HG02943 (cell line): Measurements from ENCODE around the gene CSTB.

Experiments used
- ATAC-seq: cut with Tn5 transposase; IDR thresholded peaks from one replicate; pipeline ENCODE4 v1.9.1; 2021; ENCODE audit warnings: mild to moderate bottlenecking, low read depth, moderate library complexity; ENCODE audit not compliant: unreplicated experiment

CSTB gene

GRCh38 chr21:43752758-43753438 lies 23.2 kb downstream of the CSTB start:
- no peak for ATAC-seq

GRCh38 chr21:43751955-43752591 lies 24.0 kb downstream of the CSTB start:
- ATAC-seq: no peak

GRCh38 chr21:43750339-43751033 lies 25.6 kb downstream of the CSTB start:
- no peak for ATAC-seq

- ATAC-seq: no peak
These were observed 26.4 kb downstream of the CSTB start for GRCh38 chr21:43749651-43750262.

- ATAC-seq: no peak
These were observed 27.5 kb downstream of the CSTB start for GRCh38 chr21:43748622-43749021.

- ATAC-seq: no peak
These were observed 30.2 kb downstream of the CSTB start for GRCh38 chr21:43745772-43746517.

- ATAC-seq: no peak
These were observed 31.4 kb downstream of the CSTB start for GRCh38 chr21:43744725-43745124.

GRCh38 chr21:43743947-43744346 lies 32.2 kb downstream of the CSTB start:
- no peak for ATAC-seq

GRCh38 chr21:43741423-43742096 lies 34.5 kb downstream of the CSTB start:
- no peak for ATAC-seq

- no peak for ATAC-seq
These were observed 35.5 kb downstream of the CSTB start for GRCh38 chr21:43740497-43741156.

- no peak for ATAC-seq
These were observed 36.3 kb downstream of the CSTB start for GRCh38 chr21:43739621-43740435.

- ATAC-seq: no peak
These were observed 38.8 kb downstream of the CSTB start for GRCh38 chr21:43737158-43737950.

GRCh38 chr21:43736224-43736883 lies 39.8 kb downstream of the CSTB start:
- ATAC-seq: no peak

- no peak for ATAC-seq
These were observed 40.6 kb downstream of the CSTB start for GRCh38 chr21:43735236-43736091.

- ATAC-seq: no peak
These were observed 41.2 kb downstream of the CSTB start for GRCh38 chr21:43734928-43735229.

GRCh38 chr21:43734131-43734927 lies 41.8 kb downstream of the CSTB start:
- no peak for ATAC-seq
